ENCODE results near the gene ZKSCAN1. TPM values are rescaled to one million over a fixed set of nuclear protein-coding genes. Genes with fewer than 3 reads are reported as not detected.
A peak's percentile ranks its signal among the peaks of the same experiment; 100 is the strongest.
"Not testable (repeated sequence)": the region's sequence is repeated elsewhere in the genome, so short reads cannot be mapped to it uniquely, and the experiment has no call there.

The ZKSCAN1 gene
- total RNA-seq, 1 experiment from 2014 or later, result 29.8 TPM

DNA sequence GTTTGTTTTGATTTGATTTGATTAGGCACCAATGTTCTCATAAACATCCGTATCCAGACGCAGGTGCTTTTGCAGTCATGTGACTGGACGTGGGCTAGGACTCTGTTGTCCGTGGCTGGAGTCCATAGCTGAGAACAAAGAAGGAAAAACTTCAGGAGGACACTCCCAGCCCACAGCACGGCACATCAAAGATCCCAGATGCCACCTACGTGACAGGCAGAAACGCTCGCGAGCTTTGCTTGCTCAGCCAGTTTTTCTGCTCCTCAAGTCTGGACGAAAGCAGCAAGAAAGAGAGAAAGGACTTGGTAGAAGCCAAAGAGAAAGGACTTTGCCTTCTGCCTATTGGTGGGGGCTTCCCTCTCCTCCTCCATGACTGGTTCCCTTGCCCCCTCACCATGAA, 6.9 kb upstream of the ZKSCAN1 start:
- H3K4me3 Mint-ChIP-seq, result no peak overlapping the region
- H4K8ac ChIP-seq (replicated peaks; ENCODE audit: insufficient read length, low read depth, low read length), result no peak overlapping the region
- H3K9ac ChIP-seq (ENCODE audit: extremely low read depth, insufficient read length, low read length), result no peak overlapping the region
- H3K4ac ChIP-seq (ENCODE audit: low read depth, low read length), result no peak overlapping the region
- no peak overlapping the region for H3K23ac ChIP-seq (ENCODE audit: insufficient read length, low read depth, low read length)
- no peak overlapping the region for H2BK12ac ChIP-seq (ENCODE audit: insufficient read length, low read depth, low read length)
- no peak overlapping the region for H3K27ac ChIP-seq (ENCODE audit: insufficient read length, low read depth, low read length)
- no peak overlapping the region for H2BK20ac ChIP-seq (ENCODE audit: low read depth, low read length, poor library complexity, severe bottlenecking)
- H3K56ac ChIP-seq (ENCODE audit: insufficient read length, low read depth, low read length), result no peak overlapping the region
- no peak overlapping the region for H3K4me2 ChIP-seq (ENCODE audit: insufficient read depth, insufficient read length, low read length)
- no peak for TF ChIP-seq CTCF (conservative IDR thresholded peaks at IDR 0.05)
- H2BK15ac ChIP-seq (ENCODE audit: low read depth, low read length), result no peak overlapping the region
- DNase-seq, result no peak
- H3K27ac Mint-ChIP-seq, result peak overlapping the region in 1 of 3 experiments; percentile 62; a peak in 1 of 7 replicates
- no peaks in the 10 kb centered on the region for H3K9me3 ChIP-seq (ENCODE audit: control insufficient read depth, low read depth, low read length)
- WGBS (ENCODE audit: extremely low coverage, insufficient read length, low lambda C conversion rate), result no CpG with 5 or more reads among the region's 10 CpGs
- H3K27me3 Mint-ChIP-seq (ENCODE audit: low read depth), result peaks cover 11% of the 10 kb centered on the region
- H2AFZ ChIP-seq (ENCODE audit: low read length), result no peak overlapping the region
- H3K4me1 ChIP-seq (ENCODE audit: insufficient read depth, low read length), result no peaks in the 10 kb centered on the region
- no peak overlapping the region for H4K5ac ChIP-seq (ENCODE audit: insufficient read length, low read depth, low read length)
- no peak overlapping the region for H2BK5ac ChIP-seq (ENCODE audit: insufficient read length, low read length)
- H3K14ac ChIP-seq (ENCODE audit: insufficient read depth, low read length), result no peak overlapping the region
- no peaks in the 10 kb centered on the region for H3K9me3 Mint-ChIP-seq
- no peaks in the 10 kb centered on the region for H3K79me1 ChIP-seq (ENCODE audit: insufficient read depth, low read depth, low read length, poor library complexity, severe bottlenecking)
- H3K4me1 Mint-ChIP-seq, result peaks cover 4 to 14% of the 10 kb centered on the region in 2 experiments
- H3K23me2 ChIP-seq (ENCODE audit: insufficient read length, low read depth, low read length, poor library complexity, severe bottlenecking), result no peaks in the 10 kb centered on the region
- H3K18ac ChIP-seq (ENCODE audit: insufficient read length, low read depth, low read length), result no peak overlapping the region
- H3K79me2 ChIP-seq (ENCODE audit: insufficient read depth, low read length), result no peaks in the 10 kb centered on the region
- no peaks in the 10 kb centered on the region for H3K36me3 Mint-ChIP-seq (ENCODE audit: insufficient read depth in 1 of 3, low read depth in 3 of 3)
- H2BK120ac ChIP-seq (ENCODE audit: low read depth, low read length, poor library complexity, severe bottlenecking), result no peak overlapping the region
- H4K91ac ChIP-seq (ENCODE audit: insufficient read length, low read depth, low read length), result no peak overlapping the region
- no peak overlapping the region for H2AK5ac ChIP-seq (ENCODE audit: insufficient read length, low read length)
- H3K27me3 ChIP-seq (ENCODE audit: insufficient read depth, low read length), result no peaks in the 10 kb centered on the region
- H3T11ph ChIP-seq (ENCODE audit: low read length), result no peak overlapping the region
- no peaks in the 10 kb centered on the region for H4K20me1 ChIP-seq (ENCODE audit: control insufficient read depth, insufficient read depth, insufficient read length)

GRCh38 chr7:100009952-100010351, 5.4 kb upstream of the ZKSCAN1 start:
- H3K4me2 ChIP-seq (ENCODE audit: insufficient read depth, insufficient read length, low read length); DNase-seq; H4K91ac ChIP-seq (ENCODE audit: insufficient read length, low read depth, low read length); H2AK5ac ChIP-seq (ENCODE audit: insufficient read length, low read length); H4K8ac ChIP-seq (replicated peaks; ENCODE audit: insufficient read length, low read depth, low read length); H3K27ac Mint-ChIP-seq; H3K14ac ChIP-seq (ENCODE audit: insufficient read depth, low read length); H3T11ph ChIP-seq (ENCODE audit: low read length); H3K4me1 Mint-ChIP-seq; H3K79me1 ChIP-seq (ENCODE audit: insufficient read depth, low read depth, low read length, poor library complexity, severe bottlenecking); H2BK120ac ChIP-seq (ENCODE audit: low read depth, low read length, poor library complexity, severe bottlenecking); H3K4ac ChIP-seq (ENCODE audit: low read depth, low read length); H2BK15ac ChIP-seq (ENCODE audit: low read depth, low read length); H3K56ac ChIP-seq (ENCODE audit: insufficient read length, low read depth, low read length); H2BK20ac ChIP-seq (ENCODE audit: low read depth, low read length, poor library complexity, severe bottlenecking); H2BK5ac ChIP-seq (ENCODE audit: insufficient read length, low read length); H3K9me3 Mint-ChIP-seq; H3K23me2 ChIP-seq (ENCODE audit: insufficient read length, low read depth, low read length, poor library complexity, severe bottlenecking); H3K36me3 Mint-ChIP-seq (ENCODE audit: insufficient read depth in 1 of 3, low read depth in 3 of 3); H2AFZ ChIP-seq (ENCODE audit: low read length); H3K4me1 ChIP-seq (ENCODE audit: insufficient read depth, low read length); H4K20me1 ChIP-seq (ENCODE audit: control insufficient read depth, insufficient read depth, insufficient read length); H3K9me3 ChIP-seq (ENCODE audit: control insufficient read depth, low read depth, low read length); H2BK12ac ChIP-seq (ENCODE audit: insufficient read length, low read depth, low read length); H3K18ac ChIP-seq (ENCODE audit: insufficient read length, low read depth, low read length); H3K9ac ChIP-seq (ENCODE audit: extremely low read depth, insufficient read length, low read length); H3K79me2 ChIP-seq (ENCODE audit: insufficient read depth, low read length); H3K27ac ChIP-seq (ENCODE audit: insufficient read length, low read depth, low read length); H4K5ac ChIP-seq (ENCODE audit: insufficient read length, low read depth, low read length); H3K27me3 ChIP-seq (ENCODE audit: insufficient read depth, low read length); H3K23ac ChIP-seq (ENCODE audit: insufficient read length, low read depth, low read length); H3K4me3 Mint-ChIP-seq: not testable (repeated sequence)
- peaks cover 11% of the 10 kb centered on the region for H3K27me3 Mint-ChIP-seq (ENCODE audit: low read depth)
- WGBS (ENCODE audit: extremely low coverage, insufficient read length, low lambda C conversion rate), result no CpG with 5 or more reads among the region's 8 CpGs

All from H9 (cell line).